ENCODE results near the gene SLC25A13. TPM values are rescaled to one million over a fixed set of nuclear protein-coding genes. Genes with fewer than 3 reads are reported as not detected.

Gene SLC25A13
- total and polyA plus RNA-seq, 9 of the 15 experiments (the other 6 are each of a cell fraction or from before 2014, with no cell fraction given): 21.4 to 80.2 (median 58.7) TPM

DNA sequence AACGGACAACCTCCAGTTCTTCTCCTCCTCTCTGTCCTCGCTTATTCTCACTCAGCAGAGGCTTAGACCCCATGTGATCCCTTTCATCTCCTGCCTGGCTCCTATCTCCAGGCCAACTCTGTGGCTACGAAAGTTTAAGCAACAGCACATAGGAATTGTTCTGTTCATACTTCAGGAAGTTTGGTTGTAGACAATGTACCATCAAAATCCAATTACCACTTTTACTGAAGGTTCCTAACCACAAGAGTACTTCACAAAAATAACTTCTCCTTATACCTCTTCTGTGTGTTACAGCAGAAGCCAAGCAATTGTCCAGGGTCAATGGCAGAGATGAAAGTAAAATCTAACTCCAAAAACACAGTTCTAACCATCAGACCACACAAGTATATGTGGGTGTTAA is 80.0 kb downstream of the SLC25A13 start:
- in situ Hi-C loops (cut with MboI) (no loop called here), intact Hi-C loops (cut with micrococcal nuclease) (loop anchor here (2.0 kb wide), 1 partner anchor 79 kb away; no protein-coding TSS in a partner anchor)
- 6% methylated on average over 3 of the region's 3 CpGs for WGBS (ENCODE audit: insufficient coverage, low coverage, missing lambda C conversion rate)
- ATAC-seq (peak; percentile 52), DNase-seq (ENCODE audit: extremely low read depth in 1 of 4, low spot score in 3 of 4) (peak in 2 of 4 experiments; percentile 55 to 71), FAIRE-seq (no peak)
- Histone ChIP-seq H3K4me2 (ENCODE audit: insufficient read depth, low read length) (peak overlapping the region; percentile 57; the same call in 1 of the 2 replicates), H3K36me3 (ENCODE audit: control insufficient read depth, insufficient read depth, low read length) (0 out of 3 replicates have a peak, but pooled peaks cover 2% of the 10 kb centered on the region), H2AFZ (ENCODE audit: low read depth, low read length) (peak overlapping the region; percentile 61), H3K9me1 (ENCODE audit: control insufficient read depth, insufficient read depth, low read length) (no peaks in the 10 kb centered on the region), H3K79me2 (ENCODE audit: control insufficient read depth, insufficient read depth, low read length) (peaks cover 73% of the 10 kb centered on the region), H3K27ac (ENCODE audit: extremely low read depth, low read depth, low read length) (peak overlapping the region; percentile 62), H3K4me1 (replicated peaks in 1 of 2; ENCODE audit: control insufficient read depth in 2 of 2, insufficient read depth in 2 of 2, low read length in 2 of 2) (peaks cover 19 to 52% of the 10 kb centered on the region in 2 experiments), H3K9ac (ENCODE audit: insufficient read depth in 1 of 2, low read depth in 2 of 2, low read length in 2 of 2) (peak overlapping the region; percentile 45 to 46; a peak in 2 of 4 replicates), H3K4me3 (no peak overlapping the region), H3K27me3 (ENCODE audit: control insufficient read depth in 2 of 2, insufficient read depth in 2 of 2, low read length in 2 of 2) (no peaks in the 10 kb centered on the region), H4K20me1 (replicated peaks; ENCODE audit: control insufficient read depth, insufficient read depth, low read length) (no peaks in the 10 kb centered on the region; the same call in 1 of the 2 replicates), H3K9me3 (replicated peaks; ENCODE audit: control insufficient read depth, insufficient read depth, low read depth, low read length) (no peaks in the 10 kb centered on the region)
- POLR2A ChIA-PET: no interaction called here
- TF ChIP-seq L3MBTL2 (IDR thresholded peaks at IDR 0.05): 0 out of 2 replicates have a peak, but pooled peaks have one; percentile 34
- peak; percentile 6 for TF ChIP-seq MEIS2 (IDR thresholded peaks at IDR 0.05; ENCODE audit: partially characterized antibody)
- no peak for TF ChIP-seq JUND (IDR thresholded peaks at IDR 0.05; ENCODE audit: borderline replicate concordance, low read depth, low read length)
- TF ChIP-seq JUND (tag; IDR thresholded peaks at IDR 0.05; ENCODE audit: borderline replicate concordance, low read depth, low read length): peak; percentile 10; the same call in 1 of the 3 replicates
- 0 out of 2 replicates have a peak, but pooled peaks have one; percentile 13 for TF ChIP-seq RAD51 (IDR thresholded peaks at IDR 0.05; ENCODE audit: borderline replicate concordance, low read depth)
- TF ChIP-seq ETV1 (tag; conservative IDR thresholded peaks at IDR 0.05; ENCODE audit: low read depth): 0 out of 2 replicates have a peak, but pooled peaks have one; percentile 3
- no peak for TF ChIP-seq ELF4 (CRISPR knock-in tag; IDR thresholded peaks at IDR 0.05)
- TF ChIP-seq ZNF324 (CRISPR knock-in tag; IDR thresholded peaks at IDR 0.05): no peak
- TF ChIP-seq ZNF592 (IDR thresholded peaks at IDR 0.05): peak; percentile 32; the same call in 1 of the 2 replicates
- CTCF ChIA-PET (ENCODE audit: low intra/inter-chr PET ratio): no interaction called here
- no TSS peak for BruUV-seq (replicated peaks)

Data from K562 (cell line).